Activated CD4-positive, alpha-beta T cell treated with anti-CD3 and anti-CD28 coated beads for 36 hours (primary cell): ENCODE data around the gene THSD1. TPM values are rescaled to one million over a fixed set of nuclear protein-coding genes. Genes with fewer than 3 reads are reported as not detected.
"Not testable (repeated sequence)": the region's sequence is repeated elsewhere in the genome, so short reads cannot be mapped to it uniquely, and the experiment has no call there.

ENCODE experiments used
- ATAC-seq: fragments of 200-7000 bp; cut with Tn5 transposase; one replicate; pipeline ENCODE4 v1.10.0; 2021; ENCODE audit warnings: mild to moderate bottlenecking, moderate library complexity
- CTCF ChIA-PET: fragments of 350-600 bp; sonication (Branson Sonifier 250); formaldehyde crosslinking; loops from one replicate; lab custom pipeline; 2021; ENCODE audit warnings: antibody characterized with exemption; lab: Charles Lee
- POLR2A ChIA-PET: fragments of 350-600 bp; sonication (Branson Sonifier 250); formaldehyde crosslinking; loops from one replicate; lab custom pipeline; 2021; ENCODE audit warnings: antibody characterized with exemption, inconsistent platforms; lab: Charles Lee
- DNase-seq: peaks from one replicate; pipeline ENCODE4 v3.0.0-alpha.2; 2020
- H3K27ac Mint-ChIP-seq: one replicate; pipeline ENCODE4 v1.8.0; 2021; ENCODE audit warnings: mixed read lengths
- H3K27me3 Mint-ChIP-seq: one replicate; pipeline ENCODE4 v1.8.0; 2021; ENCODE audit warnings: mixed read lengths
- H3K36me3 Mint-ChIP-seq: one replicate; pipeline ENCODE4 v1.8.0; 2021; ENCODE audit warnings: low read depth, mixed read lengths
- H3K4me1 Mint-ChIP-seq: one replicate; pipeline ENCODE4 v1.8.0; 2021; ENCODE audit warnings: mixed read lengths
- H3K4me3 Mint-ChIP-seq: one replicate; pipeline ENCODE4 v1.8.0; 2021; ENCODE audit warnings: mild to moderate bottlenecking, moderate library complexity, mixed read lengths
- H3K9me3 Mint-ChIP-seq: one replicate; pipeline ENCODE4 v1.8.0; 2021; ENCODE audit warnings: low read depth, mixed read lengths
- intact Hi-C, 2 experiments: fragments of 100-400 bp; cut with DNase I in 1 of 2; cut with micrococcal nuclease in 1 of 2; formaldehyde crosslinking; loops; one replicate each; pipeline versions ENCODE4 v1.14.2 to v1.15.1; 2022 to 2024; cut with DNase I, micrococcal nuclease
- total RNA-seq, 2 experiments: library from RNA; stranded (reverse); gene quantifications; one replicate each; pipeline ENCODE4 v1.2.3, GENCODE V29; 2021

Gene THSD1
- total RNA-seq, 2 experiments from 2014 or later: 0.14 to 0.19 TPM

DNA sequence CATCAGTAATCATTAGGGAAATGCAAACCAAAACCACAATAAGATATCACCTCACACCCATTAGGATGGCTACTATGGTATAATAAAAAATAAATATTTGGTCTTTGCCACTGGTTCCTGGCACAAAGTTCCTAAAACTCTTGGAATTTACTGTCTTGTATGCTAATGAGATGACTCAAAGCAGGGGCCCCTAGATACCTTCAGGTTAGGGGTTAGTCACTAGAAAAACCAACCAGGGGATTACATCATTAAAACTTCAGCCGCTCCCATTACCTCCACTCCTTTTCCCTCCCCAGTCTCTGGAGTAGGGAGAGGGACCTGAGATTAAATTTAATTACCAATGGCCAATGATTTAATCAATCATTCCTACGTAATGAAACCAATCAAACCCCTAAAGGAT is 49.6 kb downstream of the THSD1 start:
- DNase-seq (no peak), ATAC-seq (no peak)
- H3K27me3 Mint-ChIP-seq: peaks cover 5% of the 10 kb centered on the region
- H3K9me3 Mint-ChIP-seq: no peaks in the 10 kb centered on the region
- intact Hi-C loops: no loop called here
- ChIA-PET POLR2A (no interaction called here), CTCF (no interaction called here)
- no peak overlapping the region for H3K27ac Mint-ChIP-seq
- no peaks in the 10 kb centered on the region for H3K36me3 Mint-ChIP-seq
- no peak overlapping the region for H3K4me3 Mint-ChIP-seq
- no peaks in the 10 kb centered on the region for H3K4me1 Mint-ChIP-seq

DNA sequence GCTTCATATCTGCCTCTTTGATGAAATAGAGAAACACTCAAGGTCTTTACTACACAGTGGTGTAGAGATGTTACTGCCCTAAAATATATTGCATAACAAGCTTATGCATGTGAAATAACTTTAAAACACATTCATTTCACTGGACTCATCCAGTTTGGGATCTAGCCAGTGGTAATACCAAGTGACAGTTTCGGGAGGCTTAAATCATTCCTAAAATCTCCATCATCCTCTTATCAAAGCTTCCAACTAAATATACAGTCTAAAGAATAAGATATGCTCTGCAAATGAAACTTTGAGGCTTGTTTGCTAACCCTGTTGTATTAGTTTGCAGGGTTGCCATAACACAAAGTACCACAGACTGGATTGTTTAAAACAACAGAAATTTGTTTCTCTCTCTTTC is 52.8 kb downstream of the THSD1 start:
- Mint-ChIP-seq H3K4me3 (no peak overlapping the region), H3K27me3 (peaks cover 2% of the 10 kb centered on the region), H3K9me3 (no peaks in the 10 kb centered on the region), H3K36me3 (no peaks in the 10 kb centered on the region), H3K4me1 (peaks cover 2% of the 10 kb centered on the region), H3K27ac (no peak overlapping the region)
- no peak for ATAC-seq
- no peak for DNase-seq
- POLR2A ChIA-PET: no interaction called here
- CTCF ChIA-PET: no interaction called here
- intact Hi-C loops: no loop called here

DNA sequence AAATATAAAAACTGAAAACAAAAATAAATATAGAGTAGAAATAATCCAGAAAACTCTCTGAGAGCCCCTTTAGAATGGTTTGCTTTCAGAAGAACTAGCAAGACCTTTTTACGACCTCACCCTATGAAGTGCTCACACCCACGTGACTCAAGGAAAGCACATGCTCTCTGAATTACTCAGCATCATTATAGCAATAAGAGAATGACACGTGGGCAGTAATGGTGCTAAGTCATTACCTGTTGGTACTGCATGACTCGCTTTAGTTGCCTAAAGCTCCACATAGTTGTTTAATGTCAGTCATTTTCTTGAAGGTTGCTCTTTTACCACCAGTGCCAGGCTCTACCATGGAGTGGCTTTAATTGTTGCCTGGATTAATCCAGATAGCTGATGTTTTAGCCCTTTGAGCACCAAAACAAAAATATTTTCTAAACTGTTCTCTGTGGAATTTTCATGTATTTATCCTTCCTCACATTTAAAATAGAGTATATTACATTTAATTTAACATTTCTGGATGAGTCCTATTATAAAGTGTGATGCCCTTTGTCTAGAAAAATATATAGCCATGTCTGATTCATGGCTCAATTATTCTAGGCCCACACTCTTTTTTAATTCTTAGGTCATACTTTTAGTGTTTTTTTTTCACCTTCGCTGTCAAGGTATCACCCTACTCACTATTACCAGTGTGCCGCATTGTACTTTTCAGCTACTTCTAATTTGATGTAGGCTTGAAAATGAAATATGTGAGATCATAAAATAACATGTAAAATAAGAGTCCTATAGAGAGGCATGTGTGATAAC is 56.8 kb downstream of the THSD1 start:
- ATAC-seq (peak; percentile 96), DNase-seq (peak; percentile 48)
- intact Hi-C loops: loop anchor here (2.0 to 5.0 kb wide), 2 partner anchors 102 to 108 kb away; partner anchors contain the start of genes CKAP2 (in 1 of the 2) and VPS36 (in 1 of the 2)
- peaks cover 4% of the 10 kb centered on the region for H3K27me3 Mint-ChIP-seq
- no peaks in the 10 kb centered on the region for H3K36me3 Mint-ChIP-seq
- ChIA-PET POLR2A (no interaction called here), CTCF (interaction anchor here (0.5 to 1.1 kb wide), 2 partner anchors 10 to 31 kb away, joined by 3 read pairs; no protein-coding TSS in a partner anchor)
- H3K4me3 Mint-ChIP-seq: no peak overlapping the region
- peaks cover 2% of the 10 kb centered on the region for H3K4me1 Mint-ChIP-seq
- no peak overlapping the region for H3K27ac Mint-ChIP-seq
- H3K9me3 Mint-ChIP-seq: no peaks in the 10 kb centered on the region

DNA sequence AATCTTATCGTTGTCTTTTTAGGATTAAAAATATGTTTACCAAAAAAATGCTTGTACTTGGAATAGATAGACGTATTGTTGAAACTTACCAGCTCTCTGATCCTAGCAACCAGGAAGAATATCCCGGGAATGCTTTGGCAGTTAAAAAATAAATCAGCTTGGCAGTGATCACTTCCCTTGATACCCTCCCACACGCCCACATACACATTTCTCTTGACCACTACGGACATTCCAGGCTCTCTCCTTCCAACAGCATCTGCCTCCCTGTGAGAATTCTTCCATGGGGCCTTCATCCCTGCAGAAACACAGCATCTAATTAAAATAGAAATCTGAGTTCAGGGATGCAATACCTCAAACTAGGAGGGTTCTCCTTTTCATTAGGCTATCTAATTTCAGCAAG is 57.9 kb downstream of the THSD1 start:
- intact Hi-C loops: loop anchor here (2.0 to 5.0 kb wide), 2 partner anchors 103 to 109 kb away; partner anchors contain the start of genes CKAP2 (in 1 of the 2) and VPS36 (in 1 of the 2)

DNA sequence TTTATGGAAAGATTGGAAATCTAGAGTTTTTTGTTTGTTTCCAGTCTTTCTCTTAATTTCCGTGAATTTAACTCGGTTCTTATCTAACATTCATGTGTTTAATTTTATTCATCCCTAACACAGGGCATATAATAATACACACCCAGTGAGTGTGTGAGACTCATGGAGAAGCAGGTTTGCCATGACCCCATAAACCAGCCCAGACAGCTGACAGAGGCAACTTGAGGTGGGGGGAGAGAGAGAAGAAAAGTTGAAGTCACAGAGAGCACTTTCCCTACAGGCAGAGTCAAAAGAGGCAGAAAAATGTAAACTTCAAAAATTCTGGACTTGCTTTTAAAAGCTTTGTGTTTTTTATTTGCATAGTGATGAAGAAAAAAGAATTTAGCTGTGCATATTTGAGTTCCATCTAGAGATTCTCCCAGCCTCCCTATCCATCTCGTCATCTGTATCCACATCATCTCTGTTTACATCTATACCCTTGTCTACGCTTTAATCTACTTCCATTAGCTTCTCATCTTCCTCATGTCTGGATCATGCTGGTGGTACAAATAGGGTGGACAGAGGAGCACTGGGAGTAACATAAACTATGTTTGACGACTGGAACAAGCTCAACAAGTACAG is 60.2 kb downstream of the THSD1 start:
- ChIA-PET CTCF (interaction anchor here (0.5 kb wide), 1 partner anchor 8 kb away, joined by 3 read pairs; no protein-coding TSS in a partner anchor), POLR2A (no interaction called here)
- Mint-ChIP-seq H3K36me3 (no peaks in the 10 kb centered on the region), H3K27me3 (peaks cover 2% of the 10 kb centered on the region), H3K27ac (no peak overlapping the region), H3K4me3 (no peak overlapping the region), H3K9me3 (no peaks in the 10 kb centered on the region), H3K4me1 (peaks cover 2% of the 10 kb centered on the region)
- intact Hi-C loops: loop anchor here in 1 of 2 experiments (5.0 kb wide), 1 partner anchor 112 kb away; the partner anchor contains the start of gene CKAP2
- DNase-seq (no peak), ATAC-seq (no peak)

More for the DNA sequence above, 57.9 kb downstream of the THSD1 start:
- no peaks in the 10 kb centered on the region for H3K9me3 Mint-ChIP-seq
- H3K4me3 Mint-ChIP-seq: no peak overlapping the region
- H3K36me3 Mint-ChIP-seq: no peaks in the 10 kb centered on the region
- CTCF ChIA-PET: interaction anchor here (0.6 to 1.3 kb wide), 3 partner anchors 10 to 339 kb away, joined by 4 read pairs; partner anchors contain the start of gene VPS36
- peaks cover 2% of the 10 kb centered on the region for H3K4me1 Mint-ChIP-seq
- DNase-seq (no peak), ATAC-seq (no peak)
- POLR2A ChIA-PET: no interaction called here
- peaks cover 4% of the 10 kb centered on the region for H3K27me3 Mint-ChIP-seq
- H3K27ac Mint-ChIP-seq: no peak overlapping the region

DNA sequence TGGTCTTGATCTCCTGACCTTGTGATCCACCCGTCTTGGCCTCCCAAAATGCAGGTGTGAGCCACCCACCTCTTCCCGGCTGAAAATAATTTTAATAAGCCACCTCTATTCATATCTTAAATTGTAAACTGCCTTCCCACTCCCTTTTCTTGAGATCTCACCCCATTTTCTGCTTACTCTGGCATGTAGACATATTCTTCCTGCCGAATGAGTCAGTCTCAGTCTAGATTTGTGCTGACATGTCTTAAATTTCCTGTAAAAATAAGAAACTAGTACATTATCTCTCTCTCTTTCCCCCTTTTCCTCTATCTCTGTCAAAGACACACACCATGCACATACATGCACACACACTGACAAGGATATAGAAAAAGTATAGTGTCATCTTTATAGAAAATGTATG is 60.9 kb downstream of the THSD1 start:
- ChIA-PET CTCF (interaction anchor here (1.2 kb wide), 2 partner anchors 16 to 97 kb away, joined by 3 read pairs; no protein-coding TSS in a partner anchor), POLR2A (no interaction called here)
- DNase-seq: no peak
- H3K36me3 Mint-ChIP-seq: no peaks in the 10 kb centered on the region
- H3K27me3 Mint-ChIP-seq: peaks cover 2% of the 10 kb centered on the region
- no peak overlapping the region for H3K4me3 Mint-ChIP-seq
- peaks cover 2% of the 10 kb centered on the region for H3K4me1 Mint-ChIP-seq
- no peak overlapping the region for H3K27ac Mint-ChIP-seq
- ATAC-seq: no peak
- H3K9me3 Mint-ChIP-seq: no peaks in the 10 kb centered on the region
- intact Hi-C loops: loop anchor here in 1 of 2 experiments (5.0 kb wide), 1 partner anchor 112 kb away; the partner anchor contains the start of gene CKAP2

DNA sequence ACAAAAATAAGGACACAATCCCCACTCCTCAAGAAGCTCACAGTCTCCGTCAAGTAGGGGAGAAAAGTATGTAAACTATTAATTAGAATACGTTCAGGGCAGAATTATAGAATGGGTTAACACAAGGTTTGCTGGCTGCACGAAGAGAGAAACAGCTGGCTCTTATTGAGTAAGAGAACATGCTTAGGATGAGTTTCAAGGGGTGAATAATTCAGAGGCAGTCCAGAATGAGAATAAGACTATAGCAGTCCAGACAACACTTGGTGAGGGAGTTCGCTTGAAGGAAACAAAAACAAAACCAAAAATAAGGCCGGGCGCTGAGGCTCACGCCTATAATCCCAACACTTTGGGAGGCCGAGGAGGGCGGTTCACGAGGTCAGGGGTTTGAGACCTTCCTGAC is 61.9 kb downstream of the THSD1 start:
- DNase-seq (no peak), ATAC-seq (no peak)
- no peak overlapping the region for H3K27ac Mint-ChIP-seq
- CTCF ChIA-PET: interaction anchor here (1.1 to 1.2 kb wide), 3 partner anchors 17 to 258 kb away, joined by 3 read pairs; no protein-coding TSS in a partner anchor
- H3K27me3 Mint-ChIP-seq: peaks cover 2% of the 10 kb centered on the region
- H3K9me3 Mint-ChIP-seq: no peaks in the 10 kb centered on the region
- H3K4me1 Mint-ChIP-seq: peaks cover 2% of the 10 kb centered on the region
- POLR2A ChIA-PET: no interaction called here
- no peaks in the 10 kb centered on the region for H3K36me3 Mint-ChIP-seq
- no peak overlapping the region for H3K4me3 Mint-ChIP-seq
- intact Hi-C loops: no loop called here

DNA sequence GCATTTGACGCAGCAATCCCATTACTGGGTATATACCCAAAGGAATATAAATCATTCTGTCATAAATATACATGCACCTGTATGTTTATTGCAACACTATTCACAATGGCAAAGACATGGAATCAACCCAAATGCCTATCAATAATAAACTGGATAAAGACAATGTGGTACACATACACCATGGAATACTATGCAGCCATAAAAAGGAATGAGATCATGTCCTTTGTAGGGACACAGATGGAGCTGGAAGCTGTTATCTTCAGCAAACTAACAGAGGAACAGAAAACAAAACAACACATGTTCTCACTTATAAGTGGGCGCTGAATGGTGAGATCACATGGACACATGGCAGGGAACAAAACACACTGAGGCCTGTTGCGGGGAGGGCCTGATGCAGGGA is 63.8 kb downstream of the THSD1 start:
- intact Hi-C loops, H3K36me3 Mint-ChIP-seq, ATAC-seq, CTCF ChIA-PET, H3K27me3 Mint-ChIP-seq, POLR2A ChIA-PET, H3K4me1 Mint-ChIP-seq, H3K9me3 Mint-ChIP-seq, H3K27ac Mint-ChIP-seq, H3K4me3 Mint-ChIP-seq, DNase-seq: not testable (repeated sequence)

DNA sequence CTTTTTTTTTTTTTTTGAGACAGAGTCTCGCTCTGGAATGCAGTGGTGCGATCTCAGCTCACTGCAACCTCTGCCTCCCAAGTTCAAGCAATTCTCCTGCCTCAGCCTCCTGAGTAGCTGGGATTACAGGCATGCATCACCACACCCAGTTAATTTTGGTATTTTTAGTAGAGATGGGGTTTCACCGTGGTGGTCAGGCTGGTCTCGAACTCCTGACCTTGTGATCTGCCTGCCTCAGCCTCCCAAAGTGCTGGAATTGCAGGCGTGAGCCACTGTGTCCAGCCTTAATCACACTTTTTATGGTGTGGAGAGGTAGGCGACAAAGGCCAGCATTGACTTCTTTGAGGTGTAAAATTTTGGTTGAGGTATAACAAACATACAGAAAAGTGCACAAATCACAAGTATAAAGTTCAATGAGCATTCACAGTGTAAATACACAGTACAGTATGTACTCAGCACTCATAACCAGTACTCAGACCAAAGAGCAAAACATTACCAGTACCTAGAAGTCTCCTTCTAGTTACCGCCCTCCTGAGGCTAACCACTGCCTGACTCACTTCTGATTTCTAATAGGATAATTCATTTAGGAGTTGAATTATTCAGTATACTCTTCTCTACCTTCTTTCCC is 68.0 kb downstream of the THSD1 start:
- CTCF ChIA-PET: interaction anchor here (0.7 kb wide), 1 partner anchor 10 kb away, joined by 4 read pairs; no protein-coding TSS in a partner anchor
- POLR2A ChIA-PET, H3K4me1 Mint-ChIP-seq, H3K27me3 Mint-ChIP-seq, H3K4me3 Mint-ChIP-seq, intact Hi-C loops, H3K36me3 Mint-ChIP-seq, H3K27ac Mint-ChIP-seq, H3K9me3 Mint-ChIP-seq, DNase-seq: not testable (repeated sequence)
- peak; percentile 53 for ATAC-seq

DNA sequence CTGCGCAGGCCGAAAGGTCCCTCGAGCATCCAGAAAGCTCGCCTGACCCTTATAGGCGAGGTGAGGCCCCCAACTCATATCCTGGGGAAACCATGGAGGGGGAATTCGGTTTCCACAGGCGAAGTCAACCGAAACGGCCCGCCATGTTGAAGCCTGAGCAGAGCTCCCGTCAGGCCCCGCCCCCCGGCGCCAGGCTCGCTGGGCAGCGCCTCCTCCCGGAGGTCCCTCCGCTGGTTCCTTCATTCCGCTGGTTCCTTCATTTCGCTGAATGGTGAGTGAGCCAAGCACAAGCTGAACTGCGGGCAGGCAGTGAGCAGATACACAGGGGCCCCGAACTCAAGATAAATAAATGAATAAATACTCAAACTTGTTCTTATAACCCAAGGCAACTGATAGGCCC is 71.9 kb downstream of the THSD1 start:
- H3K27me3 Mint-ChIP-seq, CTCF ChIA-PET, H3K27ac Mint-ChIP-seq, H3K4me1 Mint-ChIP-seq, H3K9me3 Mint-ChIP-seq, intact Hi-C loops, ATAC-seq, H3K4me3 Mint-ChIP-seq, DNase-seq, POLR2A ChIA-PET, H3K36me3 Mint-ChIP-seq: not testable (repeated sequence)

DNA sequence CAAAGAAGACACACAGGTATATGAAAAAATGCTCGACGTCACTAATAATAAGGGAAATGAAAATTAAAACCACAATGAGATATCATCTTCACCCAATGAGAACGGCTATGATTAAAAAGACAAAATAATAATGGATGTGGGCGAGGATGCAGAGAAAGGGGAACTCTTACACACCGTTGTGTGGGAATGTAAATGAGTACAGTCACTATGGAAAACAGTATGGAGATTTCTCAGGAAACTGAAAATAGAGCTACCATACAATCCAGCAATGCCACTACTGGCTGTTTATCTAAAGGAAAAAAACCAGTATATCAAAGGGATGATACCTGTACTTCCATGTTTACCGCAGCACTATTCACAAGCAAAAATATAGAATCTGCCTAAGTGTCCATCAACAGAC is 74.1 kb downstream of the THSD1 start:
- POLR2A ChIA-PET, DNase-seq, H3K9me3 Mint-ChIP-seq, H3K27me3 Mint-ChIP-seq, ATAC-seq, CTCF ChIA-PET, H3K4me3 Mint-ChIP-seq, H3K4me1 Mint-ChIP-seq, H3K27ac Mint-ChIP-seq, H3K36me3 Mint-ChIP-seq, intact Hi-C loops: not testable (repeated sequence)
